CD8-positive, alpha-beta memory T cell (primary cell): ENCODE data around the gene LMO1. TPM values are rescaled to one million over a fixed set of nuclear protein-coding genes. Genes with fewer than 3 reads are reported as not detected.

ENCODE experiments used
- CTCF ChIA-PET: fragments of 350-600 bp; sonication (Branson Sonifier 250); formaldehyde crosslinking; loops from one replicate; lab custom pipeline; 2021; ENCODE audit warnings: antibody characterized with exemption; lab: Charles Lee
- POLR2A ChIA-PET: fragments of 350-600 bp; sonication (Branson Sonifier 250); formaldehyde crosslinking; loops from one replicate; lab custom pipeline; 2021; ENCODE audit warnings: antibody characterized with exemption; lab: Charles Lee
- DNase-seq, 5 donors: peaks; one replicate each; pipeline versions ENCODE4 v3.0.0 to v3.0.0-alpha.2; 2020 to 2022; ENCODE audit warnings: mixed read lengths in 1 of 5
- H3K27ac ChIP-seq: one replicate; pipeline ENCODE4 v1.7.0; 2013; ENCODE audit warnings: low read depth, mild to moderate bottlenecking, low read length, moderate library complexity
- H3K27me3 ChIP-seq: 2 replicates; pipeline ENCODE4 v1.7.0; 2013; ENCODE audit warnings: low read length, mild to moderate bottlenecking; ENCODE audit not compliant: insufficient read depth, poor library complexity, severe bottlenecking
- H3K36me3 ChIP-seq: 2 replicates; pipeline ENCODE4 v1.7.0; 2013; ENCODE audit warnings: mild to moderate bottlenecking, low read length, moderate library complexity; ENCODE audit not compliant: insufficient read depth
- H3K4me1 ChIP-seq: 2 replicates; pipeline ENCODE4 v1.7.0; 2013; ENCODE audit warnings: mild to moderate bottlenecking, low read length, moderate library complexity; ENCODE audit not compliant: insufficient read depth
- H3K4me3 ChIP-seq: 2 replicates; pipeline ENCODE4 v1.7.0; 2013; ENCODE audit warnings: mild to moderate bottlenecking, low read length
- H3K9me3 ChIP-seq: 2 replicates; pipeline ENCODE4 v1.7.0; 2013; ENCODE audit warnings: mild to moderate bottlenecking, low read length
- H3K27ac Mint-ChIP-seq, 8 donors: one replicate each; pipeline ENCODE4 v1.8.0; 2020 to 2021; ENCODE audit warnings: mixed read lengths in 8 of 8, mild to moderate bottlenecking in 6 of 8, inconsistent platforms in 3 of 8, moderate library complexity in 3 of 8
- H3K27me3 Mint-ChIP-seq, 2 donors: one replicate each; pipeline ENCODE4 v1.8.0; 2020 to 2021; ENCODE audit warnings: mixed read lengths in 2 of 2, mild to moderate bottlenecking in 1 of 2, moderate library complexity in 1 of 2
- H3K36me3 Mint-ChIP-seq, 3 donors: one replicate each; pipeline ENCODE4 v1.8.0; 2020 to 2021; ENCODE audit warnings: mixed read lengths in 3 of 3, inconsistent platforms in 1 of 3, mild to moderate bottlenecking in 1 of 3
- H3K4me1 Mint-ChIP-seq, 3 donors: one replicate each; pipeline ENCODE4 v1.8.0; 2020 to 2021; ENCODE audit warnings: mixed read lengths in 3 of 3, inconsistent platforms in 1 of 3, mild to moderate bottlenecking in 1 of 3
- H3K4me3 Mint-ChIP-seq, 7 donors: one replicate each; pipeline ENCODE4 v1.8.0; 2020 to 2021; ENCODE audit warnings: mixed read lengths in 7 of 7, mild to moderate bottlenecking in 6 of 7, moderate library complexity in 4 of 7, inconsistent platforms in 2 of 7
- H3K9me3 Mint-ChIP-seq, 5 donors: one replicate each; pipeline ENCODE4 v1.8.0; 2020 to 2022; ENCODE audit warnings: mixed read lengths in 5 of 5, mild to moderate bottlenecking in 3 of 5, moderate library complexity in 2 of 5, inconsistent platforms in 1 of 5
- polyA plus RNA-seq: library from polyadenylated mRNA; unstranded; fragments of 300-500 nt; fragmentation: Illumina TruSeq; gene quantifications from one replicate; pipeline ENCODE4 v1.2.3, GENCODE V29; 2021
- total RNA-seq, 2 experiments: library from RNA; stranded (reverse); gene quantifications; one replicate each; pipeline ENCODE4 v1.2.3, GENCODE V29; 2021

The LMO1 gene
- total and polyA plus RNA-seq, 3 experiments from 2014 or later, result 0.29 TPM; not detected in 2

- Histone ChIP-seq H3K9me3 (no peaks in the 10 kb centered on the region), H3K4me3 (no peak overlapping the region), H3K27me3 (no peaks in the 10 kb centered on the region), H3K27ac (no peak overlapping the region), H3K36me3 (no peaks in the 10 kb centered on the region), H3K4me1 (no peaks in the 10 kb centered on the region)
- H3K27me3 Mint-ChIP-seq, result peaks cover 2 to 4% of the 10 kb centered on the region in 2 donors
- peaks cover 7 to 14% (median 11%) of the 10 kb centered on the region in 3 donors for H3K4me1 Mint-ChIP-seq
- no peaks in the 10 kb centered on the region for H3K9me3 Mint-ChIP-seq
- H3K36me3 Mint-ChIP-seq, result no peaks in the 10 kb centered on the region
- ChIA-PET CTCF (no interaction called here), POLR2A (no interaction called here)
- peak overlapping the region in 1 of 8 donors; percentile 90 for H3K27ac Mint-ChIP-seq
- no peak for DNase-seq
- no peak overlapping the region for H3K4me3 Mint-ChIP-seq
These were observed 29.8 kb downstream of the LMO1 start for GRCh38 chr11:8233691-8234424.

DNA sequence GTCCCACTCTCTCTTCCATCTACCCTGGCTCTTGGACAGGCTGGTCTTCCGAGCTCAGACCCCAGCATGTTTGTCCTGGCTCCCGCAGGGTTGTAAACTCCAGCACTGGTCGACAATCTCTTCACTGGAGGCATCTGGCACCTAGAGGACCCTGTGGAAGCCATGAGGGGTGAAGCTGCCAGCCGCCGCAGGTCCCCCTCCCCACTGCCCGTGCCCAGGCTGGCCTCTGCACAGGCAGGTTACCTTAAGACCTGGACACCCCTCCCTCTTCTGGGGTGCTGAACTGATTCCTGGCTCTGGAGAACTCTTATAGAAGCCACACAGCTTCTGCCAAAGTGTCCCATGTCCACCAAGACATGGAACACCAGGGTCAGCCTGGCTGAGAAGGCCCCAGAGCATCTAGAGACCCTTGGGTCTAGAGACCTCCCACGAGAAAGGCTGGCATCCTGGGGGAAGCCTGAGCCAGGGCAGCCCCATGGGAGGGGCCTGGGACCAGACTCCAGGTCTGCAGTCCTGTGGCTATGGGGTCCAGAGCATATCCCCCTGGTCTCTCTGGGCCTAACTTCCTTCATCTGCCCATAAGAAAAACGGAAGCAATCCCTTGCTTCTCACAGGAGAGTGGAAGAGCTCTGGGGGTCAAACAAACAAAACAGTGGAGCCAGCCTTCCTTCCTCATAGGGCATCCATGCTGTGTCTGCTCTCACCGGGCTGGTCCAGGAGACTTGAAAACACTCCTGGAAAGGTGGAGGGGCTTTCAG lies 30.6 kb downstream of the LMO1 start:
- Mint-ChIP-seq H3K9me3 (no peaks in the 10 kb centered on the region), H3K4me1 (peaks cover 7 to 14% (median 11%) of the 10 kb centered on the region in 3 donors), H3K36me3 (no peaks in the 10 kb centered on the region), H3K4me3 (no peak overlapping the region), H3K27me3 (peaks cover 2 to 4% of the 10 kb centered on the region in 2 donors), H3K27ac (no peak overlapping the region)
- no peaks in the 10 kb centered on the region for H3K9me3 ChIP-seq
- no peak overlapping the region for H3K27ac ChIP-seq
- no peak for DNase-seq
- H3K4me3 ChIP-seq, result no peak overlapping the region
- H3K27me3 ChIP-seq, result no peaks in the 10 kb centered on the region
- H3K4me1 ChIP-seq, result no peaks in the 10 kb centered on the region
- ChIA-PET CTCF (no interaction called here), POLR2A (no interaction called here)
- no peaks in the 10 kb centered on the region for H3K36me3 ChIP-seq

DNA sequence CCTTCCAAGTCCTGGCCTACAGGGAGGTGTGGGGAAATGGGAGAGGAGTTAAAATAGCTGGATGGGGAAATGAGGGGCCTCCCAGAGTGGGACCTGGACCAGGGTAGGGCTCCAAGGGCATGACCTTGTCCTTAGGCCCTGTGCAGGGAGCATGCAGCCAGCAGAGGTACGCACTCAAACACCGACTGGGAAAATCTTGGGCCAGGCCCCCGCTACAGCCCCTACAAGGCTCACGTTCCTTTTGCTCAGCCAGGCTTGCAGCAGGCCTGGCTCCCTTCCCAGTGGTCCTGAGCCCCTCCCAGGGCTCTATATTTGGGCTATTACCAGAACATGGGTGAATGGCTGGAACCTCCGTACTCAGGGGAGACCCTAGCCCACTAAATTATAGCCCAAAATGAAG lies 31.3 kb downstream of the LMO1 start:
- H3K4me3 Mint-ChIP-seq, result no peak overlapping the region
- H3K36me3 Mint-ChIP-seq, result no peaks in the 10 kb centered on the region
- ChIA-PET POLR2A (no interaction called here), CTCF (no interaction called here)
- no peak overlapping the region for H3K4me3 ChIP-seq
- peaks cover 0 to 4% of the 10 kb centered on the region in 2 donors for H3K27me3 Mint-ChIP-seq
- no peak for DNase-seq
- peaks cover 7 to 14% (median 11%) of the 10 kb centered on the region in 3 donors for H3K4me1 Mint-ChIP-seq
- no peak overlapping the region for H3K27ac ChIP-seq
- H3K27me3 ChIP-seq, result no peaks in the 10 kb centered on the region
- no peaks in the 10 kb centered on the region for H3K9me3 ChIP-seq
- H3K27ac Mint-ChIP-seq, result no peak overlapping the region
- no peaks in the 10 kb centered on the region for H3K36me3 ChIP-seq
- no peaks in the 10 kb centered on the region for H3K9me3 Mint-ChIP-seq
- H3K4me1 ChIP-seq, result no peaks in the 10 kb centered on the region

- ChIA-PET POLR2A (no interaction called here), CTCF (no interaction called here)
- Histone ChIP-seq H3K27ac (no peak overlapping the region), H3K4me3 (no peak overlapping the region), H3K4me1 (no peaks in the 10 kb centered on the region), H3K36me3 (no peaks in the 10 kb centered on the region), H3K27me3 (no peaks in the 10 kb centered on the region), H3K9me3 (no peaks in the 10 kb centered on the region)
- Mint-ChIP-seq H3K36me3 (no peaks in the 10 kb centered on the region), H3K4me1 (peaks cover 7 to 14% (median 11%) of the 10 kb centered on the region in 3 donors), H3K27me3 (peaks cover 0 to 4% of the 10 kb centered on the region in 2 donors), H3K9me3 (no peaks in the 10 kb centered on the region), H3K27ac (no peak overlapping the region), H3K4me3 (no peak overlapping the region)
- DNase-seq, result no peak
These were observed 31.7 kb downstream of the LMO1 start for GRCh38 chr11:8231979-8232378.

- no peak for DNase-seq
- H3K27ac Mint-ChIP-seq, result no peak overlapping the region
- H3K4me1 Mint-ChIP-seq, result peaks cover 7 to 14% (median 11%) of the 10 kb centered on the region in 3 donors
- H3K27me3 ChIP-seq, result no peaks in the 10 kb centered on the region
- peaks cover 0 to 4% of the 10 kb centered on the region in 2 donors for H3K27me3 Mint-ChIP-seq
- H3K9me3 Mint-ChIP-seq, result no peaks in the 10 kb centered on the region
- no peak overlapping the region for H3K27ac ChIP-seq
- H3K9me3 ChIP-seq, result no peaks in the 10 kb centered on the region
- no peak overlapping the region for H3K4me3 Mint-ChIP-seq
- H3K36me3 ChIP-seq, result no peaks in the 10 kb centered on the region
- H3K36me3 Mint-ChIP-seq, result no peaks in the 10 kb centered on the region
- H3K4me3 ChIP-seq, result no peak overlapping the region
- ChIA-PET POLR2A (no interaction called here), CTCF (interaction anchor here (1.0 kb wide), 1 partner anchor 9 kb away, joined by 3 read pairs; no protein-coding TSS in a partner anchor)
- H3K4me1 ChIP-seq, result no peaks in the 10 kb centered on the region
These were observed 32.5 kb downstream of the LMO1 start for GRCh38 chr11:8230921-8231847.

DNA sequence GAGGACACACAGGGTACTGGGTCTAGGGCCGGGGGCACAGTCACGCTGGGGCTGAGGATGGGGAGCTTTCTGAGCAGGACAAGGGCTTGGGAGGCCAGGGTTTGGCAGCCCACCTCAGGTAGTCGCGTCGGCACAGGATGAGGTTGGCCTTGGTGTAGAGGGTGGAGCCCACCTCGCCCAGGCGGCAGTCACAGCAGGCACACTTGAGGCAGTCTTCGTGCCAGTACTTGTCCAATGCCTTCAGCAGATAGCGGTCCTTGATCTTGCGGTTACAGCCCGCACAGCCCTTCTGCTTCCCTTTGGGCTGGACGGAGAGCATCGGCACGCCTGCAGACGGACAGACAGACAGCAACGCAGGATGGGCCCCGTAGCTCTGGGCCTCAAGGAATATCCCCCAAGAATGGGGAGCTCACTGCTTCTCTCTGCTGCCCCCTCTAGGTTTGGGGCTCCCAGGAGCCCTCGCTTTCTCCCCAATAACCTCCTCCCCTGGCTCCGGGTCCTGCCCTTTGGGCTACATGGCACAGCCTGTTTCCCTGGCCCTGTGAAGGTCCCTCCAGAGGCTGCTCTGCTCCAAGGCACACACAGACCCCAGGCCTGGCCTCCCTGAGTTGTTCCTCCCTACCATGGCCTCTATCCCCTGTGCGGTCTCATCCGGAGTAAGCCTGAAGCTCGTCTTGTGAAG lies 33.4 kb downstream of the LMO1 start:
- Mint-ChIP-seq H3K27ac (peak overlapping the region in 1 of 8 donors; percentile 64), H3K27me3 (peaks cover 0 to 4% of the 10 kb centered on the region in 2 donors), H3K4me1 (peaks cover 7 to 11% (median 9%) of the 10 kb centered on the region in 3 donors), H3K9me3 (no peaks in the 10 kb centered on the region), H3K4me3 (no peak overlapping the region), H3K36me3 (no peaks in the 10 kb centered on the region)
- CTCF ChIA-PET, result interaction anchor here (1.0 to 1.2 kb wide), 2 partner anchors 8 to 10 kb away, joined by 3 read pairs; no protein-coding TSS in a partner anchor
- no peak for DNase-seq
- POLR2A ChIA-PET, result no interaction called here
- Histone ChIP-seq H3K27ac (no peak overlapping the region), H3K9me3 (no peaks in the 10 kb centered on the region), H3K4me3 (no peak overlapping the region), H3K4me1 (no peaks in the 10 kb centered on the region), H3K36me3 (no peaks in the 10 kb centered on the region), H3K27me3 (no peaks in the 10 kb centered on the region)

GRCh38 chr11:8229299-8230177 lies 34.1 kb downstream of the LMO1 start:
- Histone ChIP-seq H3K27ac (no peak overlapping the region), H3K4me1 (no peaks in the 10 kb centered on the region), H3K27me3 (no peaks in the 10 kb centered on the region), H3K9me3 (no peaks in the 10 kb centered on the region), H3K36me3 (no peaks in the 10 kb centered on the region), H3K4me3 (no peak overlapping the region)
- Mint-ChIP-seq H3K27me3 (peaks cover 0 to 4% of the 10 kb centered on the region in 2 donors), H3K4me1 (peaks cover 0 to 3% (median 2%) of the 10 kb centered on the region in 3 donors), H3K36me3 (no peaks in the 10 kb centered on the region), H3K4me3 (no peak overlapping the region), H3K27ac (peak overlapping the region in 1 of 8 donors; percentile 64), H3K9me3 (no peaks in the 10 kb centered on the region)
- POLR2A ChIA-PET, result no interaction called here
- CTCF ChIA-PET, result interaction anchor here (1.2 kb wide), 1 partner anchor 10 kb away, joined by 3 read pairs; no protein-coding TSS in a partner anchor
- no peak for DNase-seq
